ENCODE results near the gene CAPN12.

CAPN12 gene

GRCh38 chr19:38709119-38709518, 35.2 kb downstream of the CAPN12 start:
- FAIRE-seq: no peak

GRCh38 chr19:38708413-38709024, 35.8 kb downstream of the CAPN12 start:
- FAIRE-seq: no peak

GRCh38 chr19:38707512-38708114, 36.7 kb downstream of the CAPN12 start:
- FAIRE-seq: no peak

GRCh38 chr19:38706792-38707511, 37.3 kb downstream of the CAPN12 start:
- FAIRE-seq: no peak

GRCh38 chr19:38705197-38706019, 38.9 kb downstream of the CAPN12 start:
- no peak for FAIRE-seq

- no peak for FAIRE-seq
These were observed 39.7 kb downstream of the CAPN12 start for GRCh38 chr19:38704488-38705026.

- FAIRE-seq: no peak
These were observed 40.8 kb downstream of the CAPN12 start for GRCh38 chr19:38703509-38703908.

GRCh38 chr19:38702278-38702677, 42.0 kb downstream of the CAPN12 start:
- no peak for FAIRE-seq

GRCh38 chr19:38701455-38702063, 42.7 kb downstream of the CAPN12 start:
- FAIRE-seq: no peak

GRCh38 chr19:38700902-38701454, 43.3 kb downstream of the CAPN12 start:
- no peak for FAIRE-seq

GRCh38 chr19:38700350-38700901, 43.8 kb downstream of the CAPN12 start:
- FAIRE-seq: no peak

GRCh38 chr19:38699647-38700349, 44.5 kb downstream of the CAPN12 start:
- FAIRE-seq: no peak

- no peak for FAIRE-seq
These were observed 45.3 kb downstream of the CAPN12 start for GRCh38 chr19:38699027-38699346.

- FAIRE-seq: no peak
These were observed 45.8 kb downstream of the CAPN12 start for GRCh38 chr19:38698225-38699026.

- FAIRE-seq: no peak
These were observed 46.6 kb downstream of the CAPN12 start for GRCh38 chr19:38697641-38698071.

- no peak for FAIRE-seq
These were observed 47.1 kb downstream of the CAPN12 start for GRCh38 chr19:38697197-38697596.

- no peak for FAIRE-seq
These were observed 47.6 kb downstream of the CAPN12 start for GRCh38 chr19:38696729-38697055.

- no peak for FAIRE-seq
These were observed 48.2 kb downstream of the CAPN12 start for GRCh38 chr19:38695832-38696728.

- no peak for FAIRE-seq
These were observed 49.0 kb downstream of the CAPN12 start for GRCh38 chr19:38695317-38695683.

Measured in islet of Langerhans (tissue), 1 donor.